ENCODE measurements around the gene TFDP1. TPM values are rescaled to one million over a fixed set of nuclear protein-coding genes. Genes with fewer than 3 reads are reported as not detected.

Gene TFDP1
- total RNA-seq, 1 experiment from 2014 or later = 78.2 TPM

DNA sequence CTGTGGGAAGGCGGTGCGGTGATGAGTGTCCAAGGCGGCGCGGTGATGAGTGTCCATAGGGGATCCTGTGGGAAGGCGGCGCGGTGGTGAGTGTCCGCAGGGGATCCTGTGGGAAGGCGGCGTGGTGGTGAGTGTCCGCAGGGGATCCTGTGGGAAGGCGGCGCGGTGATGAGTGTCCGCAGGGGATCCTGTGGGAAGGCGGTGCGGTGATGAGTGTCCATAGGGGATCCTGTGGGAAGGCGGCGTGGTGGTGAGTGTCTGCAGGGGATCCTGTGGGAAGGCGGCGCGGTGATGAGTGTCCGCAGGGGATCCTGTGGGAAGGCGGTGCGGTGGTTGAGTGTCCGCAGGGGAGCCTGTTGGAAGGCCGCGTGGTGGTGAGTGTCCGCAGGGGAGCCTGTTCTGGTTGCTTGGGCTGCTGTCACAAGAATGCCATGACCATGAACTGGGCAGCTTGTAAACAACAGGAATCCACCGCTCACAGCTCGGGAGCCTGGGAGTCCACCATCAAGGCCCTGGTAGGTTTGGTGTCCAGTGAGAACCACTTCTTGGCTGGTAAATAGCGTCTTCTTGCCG lies 21.4 kb downstream of the TFDP1 start:
- DNase-seq = no peak
- Histone ChIP-seq H3K27me3 (ENCODE audit: control insufficient read depth, insufficient read depth, low read length) (no peaks in the 10 kb centered on the region), H3K4me3 (ENCODE audit: insufficient read depth, low read depth, low read length) (no peak overlapping the region), H3K36me3 (replicated peaks; ENCODE audit: control insufficient read depth, insufficient read depth, low read length) (peaks cover under 1% of the 10 kb centered on the region)

GRCh38 chr13:113607056-113607888 lies 22.7 kb downstream of the TFDP1 start:
- no peak overlapping the region for H3K4me3 ChIP-seq (ENCODE audit: insufficient read depth, low read depth, low read length)
- H3K27me3 ChIP-seq (ENCODE audit: control insufficient read depth, insufficient read depth, low read length) = no peaks in the 10 kb centered on the region
- peaks cover 2% of the 10 kb centered on the region for H3K36me3 ChIP-seq (replicated peaks; ENCODE audit: control insufficient read depth, insufficient read depth, low read length)
- DNase-seq = no peak

DNA sequence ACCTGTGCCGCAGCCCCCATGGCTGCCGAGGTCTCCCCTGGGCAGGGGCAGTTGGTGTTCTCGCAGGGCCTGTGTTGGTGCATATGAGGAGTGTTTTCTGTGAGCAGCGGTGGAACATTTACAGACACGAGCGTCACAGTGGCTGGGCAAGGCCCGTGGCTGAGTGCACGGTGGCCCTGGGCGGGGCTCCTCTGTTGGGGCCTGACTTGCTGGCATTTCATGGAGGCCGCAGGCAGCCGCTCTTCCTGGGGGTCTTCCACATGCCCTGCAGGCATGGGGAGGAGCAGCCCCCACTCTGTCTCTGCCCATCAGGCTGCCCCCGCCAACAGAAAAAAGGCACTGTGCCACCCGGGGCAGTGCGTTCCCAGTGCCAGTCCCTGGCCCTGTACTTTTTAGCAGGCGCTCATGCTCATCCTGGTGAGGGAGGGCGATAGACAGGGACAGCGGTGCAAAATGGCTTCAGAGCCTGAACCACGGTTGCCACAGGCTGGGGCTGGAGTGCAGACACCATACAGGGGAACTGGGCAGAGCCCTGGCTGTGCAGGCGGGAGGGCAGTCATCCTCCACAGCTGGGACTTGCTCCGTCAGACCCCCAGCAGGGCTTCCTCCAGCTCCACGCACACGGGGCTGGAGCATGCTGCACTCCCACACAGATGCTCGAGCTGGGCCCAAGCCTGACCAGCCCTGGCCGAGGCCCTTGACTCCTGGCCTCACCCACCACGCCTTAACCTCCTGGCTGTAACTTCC lies 23.5 kb downstream of the TFDP1 start:
- no peak for DNase-seq
- Histone ChIP-seq H3K4me3 (ENCODE audit: insufficient read depth, low read depth, low read length) (no peak overlapping the region), H3K27me3 (ENCODE audit: control insufficient read depth, insufficient read depth, low read length) (no peaks in the 10 kb centered on the region), H3K36me3 (replicated peaks; ENCODE audit: control insufficient read depth, insufficient read depth, low read length) (peaks cover 2% of the 10 kb centered on the region)

GRCh38 chr13:113608967-113609533 lies 24.5 kb downstream of the TFDP1 start:
- peaks cover 2% of the 10 kb centered on the region for H3K36me3 ChIP-seq (replicated peaks; ENCODE audit: control insufficient read depth, insufficient read depth, low read length)
- H3K27me3 ChIP-seq (ENCODE audit: control insufficient read depth, insufficient read depth, low read length) = no peaks in the 10 kb centered on the region
- H3K4me3 ChIP-seq (ENCODE audit: insufficient read depth, low read depth, low read length) = no peak overlapping the region
- DNase-seq = no peak

- Histone ChIP-seq H3K27me3 (ENCODE audit: control insufficient read depth, insufficient read depth, low read length) (no peaks in the 10 kb centered on the region), H3K36me3 (replicated peaks; ENCODE audit: control insufficient read depth, insufficient read depth, low read length) (peaks cover 2% of the 10 kb centered on the region), H3K4me3 (ENCODE audit: insufficient read depth, low read depth, low read length) (no peak overlapping the region)
- no peak for DNase-seq
Observed at GRCh38 chr13:113609616-113610015, 25.1 kb downstream of the TFDP1 start.

- Histone ChIP-seq H3K36me3 (replicated peaks; ENCODE audit: control insufficient read depth, insufficient read depth, low read length) (peaks cover 4% of the 10 kb centered on the region), H3K4me3 (ENCODE audit: insufficient read depth, low read depth, low read length) (no peak overlapping the region), H3K27me3 (ENCODE audit: control insufficient read depth, insufficient read depth, low read length) (no peaks in the 10 kb centered on the region)
- no peak for DNase-seq
Observed at GRCh38 chr13:113610266-113610665, 25.7 kb downstream of the TFDP1 start.

GRCh38 chr13:113611996-113612395 lies 27.4 kb downstream of the TFDP1 start:
- no peaks in the 10 kb centered on the region for H3K27me3 ChIP-seq (ENCODE audit: control insufficient read depth, insufficient read depth, low read length)
- DNase-seq = no peak
- no peak overlapping the region for H3K4me3 ChIP-seq (ENCODE audit: insufficient read depth, low read depth, low read length)
- peaks cover 5% of the 10 kb centered on the region for H3K36me3 ChIP-seq (replicated peaks; ENCODE audit: control insufficient read depth, insufficient read depth, low read length)

- no peak overlapping the region for H3K4me3 ChIP-seq (ENCODE audit: insufficient read depth, low read depth, low read length)
- no peaks in the 10 kb centered on the region for H3K27me3 ChIP-seq (ENCODE audit: control insufficient read depth, insufficient read depth, low read length)
- peaks cover 5% of the 10 kb centered on the region for H3K36me3 ChIP-seq (replicated peaks; ENCODE audit: control insufficient read depth, insufficient read depth, low read length)
- no peak for DNase-seq
Observed at GRCh38 chr13:113612607-113613006, 28.1 kb downstream of the TFDP1 start.

DNA sequence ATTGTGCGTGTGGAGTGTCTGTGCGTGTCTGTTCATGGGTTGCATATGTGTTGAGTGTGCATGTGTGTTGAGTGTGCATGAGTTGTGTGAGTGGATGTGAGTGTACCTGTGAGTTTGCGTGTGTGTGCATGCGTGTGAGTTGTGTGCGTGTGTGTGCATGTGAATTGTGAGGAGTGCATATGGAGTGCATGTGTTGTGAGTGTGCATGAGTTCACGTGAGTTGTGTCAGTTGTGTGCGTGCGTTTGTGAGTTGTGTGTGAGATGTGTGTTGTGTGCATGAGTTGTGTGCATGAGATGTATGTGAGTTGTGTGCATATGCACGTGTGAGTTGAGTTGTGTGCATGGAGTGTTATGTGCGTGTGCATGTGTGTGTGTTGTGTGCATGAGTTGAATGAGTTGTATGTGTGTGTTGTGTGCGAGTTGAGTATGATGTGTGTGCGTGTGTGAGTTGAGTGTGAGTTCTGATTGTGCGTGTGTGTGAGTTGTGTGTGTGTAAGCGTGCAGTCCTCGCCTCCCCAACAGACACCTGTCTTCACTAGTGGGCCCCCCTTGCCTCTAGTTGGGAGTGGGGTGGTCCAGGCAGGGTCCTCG lies 29.3 kb downstream of the TFDP1 start:
- no peaks in the 10 kb centered on the region for H3K27me3 ChIP-seq (ENCODE audit: control insufficient read depth, insufficient read depth, low read length)
- no peak overlapping the region for H3K4me3 ChIP-seq (ENCODE audit: insufficient read depth, low read depth, low read length)
- DNase-seq = no peak
- peaks cover 5% of the 10 kb centered on the region for H3K36me3 ChIP-seq (replicated peaks; ENCODE audit: control insufficient read depth, insufficient read depth, low read length)

GRCh38 chr13:113616281-113616906 lies 31.8 kb downstream of the TFDP1 start:
- H3K27me3 ChIP-seq (ENCODE audit: control insufficient read depth, insufficient read depth, low read length) = no peaks in the 10 kb centered on the region
- peaks cover 2% of the 10 kb centered on the region for H3K36me3 ChIP-seq (replicated peaks; ENCODE audit: control insufficient read depth, insufficient read depth, low read length)
- DNase-seq = no peak
- no peak overlapping the region for H3K4me3 ChIP-seq (ENCODE audit: insufficient read depth, low read depth, low read length)

- DNase-seq = peak; percentile 83
- no peak overlapping the region for H3K4me3 ChIP-seq (ENCODE audit: insufficient read depth, low read depth, low read length)
- H3K27me3 ChIP-seq (ENCODE audit: control insufficient read depth, insufficient read depth, low read length) = no peaks in the 10 kb centered on the region
- peaks cover 2% of the 10 kb centered on the region for H3K36me3 ChIP-seq (replicated peaks; ENCODE audit: control insufficient read depth, insufficient read depth, low read length)
Observed at GRCh38 chr13:113616991-113617749, 32.6 kb downstream of the TFDP1 start.

DNA sequence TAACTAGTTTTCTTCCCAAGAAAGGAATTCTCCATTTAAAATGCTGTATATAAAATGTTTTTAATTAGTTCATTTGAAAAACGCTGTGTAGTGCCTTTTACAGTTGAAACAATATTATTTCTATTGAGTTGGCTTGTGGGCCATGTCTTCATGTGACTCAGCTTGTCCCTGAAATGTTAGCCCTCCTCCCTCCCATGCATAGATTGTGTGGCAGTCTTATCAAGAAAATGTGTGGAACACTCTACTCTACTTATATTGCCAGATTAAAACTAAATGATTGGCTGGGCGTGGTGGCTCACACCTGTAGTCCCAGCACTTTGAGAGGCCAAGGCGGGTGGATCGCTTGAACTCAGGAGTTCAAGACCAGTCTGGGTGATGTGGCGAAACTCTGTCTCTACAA lies 33.4 kb downstream of the TFDP1 start:
- Histone ChIP-seq H3K36me3 (replicated peaks; ENCODE audit: control insufficient read depth, insufficient read depth, low read length) (peaks cover 6% of the 10 kb centered on the region), H3K4me3 (ENCODE audit: insufficient read depth, low read depth, low read length) (no peak overlapping the region), H3K27me3 (ENCODE audit: control insufficient read depth, insufficient read depth, low read length) (no peaks in the 10 kb centered on the region)
- no peak for DNase-seq

- Histone ChIP-seq H3K36me3 (replicated peaks; ENCODE audit: control insufficient read depth, insufficient read depth, low read length) (peaks cover 9% of the 10 kb centered on the region), H3K27me3 (ENCODE audit: control insufficient read depth, insufficient read depth, low read length) (no peaks in the 10 kb centered on the region), H3K4me3 (ENCODE audit: insufficient read depth, low read depth, low read length) (no peak overlapping the region)
- no peak for DNase-seq
Observed at GRCh38 chr13:113618455-113618854, 33.9 kb downstream of the TFDP1 start.

All from H7 (cell line).